Peyer's patch (tissue), 4 donors: ENCODE data around the gene CSTF2. TPM values are rescaled to one million over a fixed set of nuclear protein-coding genes. Genes with fewer than 3 reads are reported as not detected.

ENCODE experiments used
- DNase-seq, 3 donors: peaks; one replicate each; pipeline ENCODE4 v3.0.0-alpha.2; 2017 to 2019
- H3K27ac ChIP-seq, 4 donors: fragments of 200-600 bp; sonication (generic); one replicate each; pipeline ENCODE4 v1.5.1; 2016 to 2019
- H3K27me3 ChIP-seq, 2 donors: fragments of 200-600 bp; sonication (generic); one replicate each; pipeline ENCODE4 v1.5.1; 2019
- H3K36me3 ChIP-seq, 3 donors: fragments of 200-600 bp; sonication (generic); one replicate each; pipeline ENCODE4 v1.5.1; 2016 to 2019
- H3K4me1 ChIP-seq, 4 donors: fragments of 200-600 bp; sonication (generic); one replicate each; pipeline ENCODE4 v1.5.1; 2016 to 2019
- H3K4me3 ChIP-seq, 4 donors: fragments of 200-600 bp; sonication (generic); 1 replicate in 3 of 4; 2 replicates in 1 of 4; pipeline ENCODE4 v1.5.1; 2016 to 2019; ENCODE audit warnings: mild to moderate bottlenecking in 1 of 4
- H3K9me3 ChIP-seq, 4 donors: fragments of 200-600 bp; sonication (generic); one replicate each; pipeline ENCODE4 v1.5.1; 2016 to 2019; ENCODE audit warnings: mild to moderate bottlenecking in 1 of 4
- CTCF ChIP-seq, 6 experiments: fragments of 450-650 bp in 4 of 6; fragments of 200-600 bp in 2 of 6; sonication (generic) in 1 of 6; IDR thresholded peaks; one replicate each; pipeline ENCODE4 v1.5.1; 2017 to 2019; ENCODE audit warnings: antibody characterized with exemption in 6 of 6, mild to moderate bottlenecking in 3 of 6, moderate library complexity in 1 of 6
- POLR2A ChIP-seq, 2 donors: fragments of 450-650 bp; IDR thresholded peaks; one replicate each; pipeline ENCODE4 v1.5.1; 2017; ENCODE audit warnings: antibody characterized with exemption in 2 of 2, mild to moderate bottlenecking in 2 of 2, moderate library complexity in 2 of 2
- total RNA-seq, 4 donors: library from RNA; depleted of rRNA; stranded (reverse); fragments of >200 nt; gene quantifications; one replicate each; pipeline ENCODE4 v1.1.0, GENCODE V29; 2016

The CSTF2 gene
- total RNA-seq, 4 donors from 2014 or later: 20.1 to 30.1 (median 25.4) TPM

GRCh38 chrX:100864657-100865391 lies 44.6 kb downstream of the CSTF2 start:
- no peak overlapping the region for H3K27ac ChIP-seq
- DNase-seq: no peak
- no peak for TF ChIP-seq POLR2A (IDR thresholded peaks at IDR 0.05)
- TF ChIP-seq CTCF (IDR thresholded peaks at IDR 0.05): no peak
- no peaks in the 10 kb centered on the region for H3K36me3 ChIP-seq
- no peaks in the 10 kb centered on the region for H3K9me3 ChIP-seq
- H3K4me3 ChIP-seq: no peak overlapping the region
- no peaks in the 10 kb centered on the region for H3K4me1 ChIP-seq
- H3K27me3 ChIP-seq: no peaks in the 10 kb centered on the region

- Histone ChIP-seq H3K4me3 (no peak overlapping the region), H3K9me3 (no peaks in the 10 kb centered on the region), H3K27me3 (no peaks in the 10 kb centered on the region), H3K36me3 (no peaks in the 10 kb centered on the region), H3K27ac (no peak overlapping the region), H3K4me1 (no peaks in the 10 kb centered on the region)
- TF ChIP-seq POLR2A (IDR thresholded peaks at IDR 0.05) (no peak), CTCF (IDR thresholded peaks at IDR 0.05) (no peak)
- no peak for DNase-seq
These were observed 48.1 kb downstream of the CSTF2 start for GRCh38 chrX:100868273-100868672.

- no peak overlapping the region for H3K4me3 ChIP-seq
- H3K9me3 ChIP-seq: no peaks in the 10 kb centered on the region
- H3K27ac ChIP-seq: no peak overlapping the region
- TF ChIP-seq CTCF (IDR thresholded peaks at IDR 0.05): no peak
- no peak for TF ChIP-seq POLR2A (IDR thresholded peaks at IDR 0.05)
- no peaks in the 10 kb centered on the region for H3K27me3 ChIP-seq
- no peak for DNase-seq
- H3K36me3 ChIP-seq: no peaks in the 10 kb centered on the region
- no peaks in the 10 kb centered on the region for H3K4me1 ChIP-seq
These were observed 50.3 kb downstream of the CSTF2 start for GRCh38 chrX:100870527-100870926.

GRCh38 chrX:100871594-100872560 lies 51.7 kb downstream of the CSTF2 start:
- H3K4me1 ChIP-seq: no peaks in the 10 kb centered on the region
- H3K9me3 ChIP-seq: no peaks in the 10 kb centered on the region
- TF ChIP-seq POLR2A (IDR thresholded peaks at IDR 0.05) (no peak), CTCF (IDR thresholded peaks at IDR 0.05) (no peak)
- DNase-seq: no peak
- no peak overlapping the region for H3K27ac ChIP-seq
- H3K36me3 ChIP-seq: no peaks in the 10 kb centered on the region
- no peak overlapping the region for H3K4me3 ChIP-seq
- no peaks in the 10 kb centered on the region for H3K27me3 ChIP-seq

DNA sequence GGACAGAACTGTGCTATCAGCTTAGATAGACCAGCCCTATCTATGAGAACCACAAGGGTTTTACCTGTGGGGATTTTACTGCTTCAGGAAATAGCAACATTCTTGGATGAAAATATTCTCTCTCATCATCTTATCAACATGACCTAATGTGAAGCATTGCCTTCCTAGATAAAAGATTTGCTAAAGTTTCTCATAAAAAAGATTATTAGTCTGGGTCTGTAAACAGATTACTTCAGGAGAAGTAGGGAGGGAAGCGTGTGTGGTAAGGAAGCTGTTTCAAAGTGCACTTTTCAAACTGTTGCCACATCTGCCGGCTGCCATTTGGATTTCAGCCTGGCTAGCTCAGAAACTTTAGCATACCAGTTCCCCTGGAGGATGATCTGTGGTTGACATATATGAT lies 54.1 kb downstream of the CSTF2 start, which contains the start of gene NOX1:
Gene NOX1, minus strand, starts transcription at position 35 of the 400 bp plus-strand sequence. CDS start 220 bp downstream, outside the sequence.
- no peak for TF ChIP-seq CTCF (IDR thresholded peaks at IDR 0.05)
- no peak for TF ChIP-seq POLR2A (IDR thresholded peaks at IDR 0.05)
- Histone ChIP-seq H3K27me3 (no peaks in the 10 kb centered on the region), H3K36me3 (no peaks in the 10 kb centered on the region), H3K4me1 (no peaks in the 10 kb centered on the region), H3K9me3 (no peaks in the 10 kb centered on the region), H3K27ac (no peak within 1 kb of the TSS), H3K4me3 (no peak within 1 kb of the TSS)
- DNase-seq: no peak
